Endodermal cell (in vitro differentiated cells): Measurements from ENCODE around the gene VAV3. TPM values are rescaled to one million over a fixed set of nuclear protein-coding genes. Genes with fewer than 3 reads are reported as not detected.

Source experiments
- DNase-seq: peaks from one replicate; pipeline ENCODE4 v3.0.0-alpha.2; 2017
- H3K27ac ChIP-seq: 2 replicates; pipeline ENCODE4 v1.5.1; 2013; ENCODE audit warnings: mild to moderate bottlenecking, low read depth, low read length, moderate library complexity
- H3K27me3 ChIP-seq: 2 replicates; pipeline ENCODE4 v1.6.1; 2013; ENCODE audit warnings: mild to moderate bottlenecking, low read length, moderate library complexity; ENCODE audit not compliant: insufficient read depth, control insufficient read depth, poor library complexity, severe bottlenecking
- H3K36me3 ChIP-seq: 2 replicates; pipeline ENCODE4 v1.7.0; 2013; ENCODE audit warnings: mild to moderate bottlenecking, low read length, moderate library complexity; ENCODE audit not compliant: control insufficient read depth, insufficient read depth
- H3K4me1 ChIP-seq: one replicate; pipeline ENCODE4 v1.7.0; 2013; ENCODE audit warnings: low read length; ENCODE audit not compliant: control insufficient read depth, insufficient read depth
- H3K4me3 ChIP-seq: 2 replicates; pipeline ENCODE4 v1.5.1; 2013; ENCODE audit warnings: mild to moderate bottlenecking, low read length, moderate library complexity
- H3K9ac ChIP-seq: 2 replicates; pipeline ENCODE4 v1.6.1; 2013; ENCODE audit warnings: mild to moderate bottlenecking, low read length, moderate library complexity; ENCODE audit not compliant: poor library complexity, severe bottlenecking; ENCODE audit errors: extremely low read depth
- H3K9me3 ChIP-seq: 2 replicates; pipeline ENCODE4 v1.6.1; 2013; ENCODE audit warnings: mild to moderate bottlenecking, low read length, moderate library complexity; ENCODE audit not compliant: control insufficient read depth
- H3K27ac Mint-ChIP-seq: 2 replicates; pipeline ENCODE4 v1.8.0; 2020; ENCODE audit warnings: mixed read lengths
- H3K27me3 Mint-ChIP-seq: 2 replicates; pipeline ENCODE4 v1.8.0; 2021; ENCODE audit warnings: mild to moderate bottlenecking, mixed read lengths; ENCODE audit not compliant: insufficient read depth
- H3K36me3 Mint-ChIP-seq: 2 replicates; pipeline ENCODE4 v1.8.0; 2020; ENCODE audit warnings: low read depth, mixed read lengths
- H3K4me1 Mint-ChIP-seq: 2 replicates; pipeline ENCODE4 v1.8.0; 2020; ENCODE audit warnings: mixed read lengths
- H3K4me3 Mint-ChIP-seq: 2 replicates; pipeline ENCODE4 v1.8.0; 2020; ENCODE audit warnings: mild to moderate bottlenecking, moderate library complexity, mixed read lengths
- H3K9me3 Mint-ChIP-seq: 2 replicates; pipeline ENCODE4 v1.8.0; 2020; ENCODE audit warnings: mild to moderate bottlenecking, mixed read lengths
- CTCF ChIP-seq: fragments of 200-600 bp; sonication (generic); conservative IDR thresholded peaks from 2 replicates; pipeline ENCODE4 v1.5.0; 2021; ENCODE audit warnings: antibody characterized with exemption, mild to moderate bottlenecking
- WGBS, 2 experiments: methylation state at CpG; one replicate each; pipeline versions ENCODE4 v1.1.5 to v1.1.7; 2013; ENCODE audit warnings: missing lambda C conversion rate in 2 of 2, mixed read lengths in 1 of 2; ENCODE audit not compliant: insufficient coverage in 1 of 2, insufficient read length in 1 of 2; 5-methylcytosine and 5-hydroxymethylcytosine counted together
- total RNA-seq, 2 donors: library from RNA; stranded (reverse); fragmentation: NEBNext Ultra II Directional in 1 of 2; extraction: Animal tissue kit (Norgen Biotek cat#: 25700) in 1 of 2; gene quantifications; 2 replicates in 1 of 2; 3 replicates in 1 of 2; pipeline ENCODE4 v1.2.1, GENCODE V29; 2021

The VAV3 gene
- total RNA-seq, 2 donors from 2014 or later = 6.9 to 9.6 TPM

DNA sequence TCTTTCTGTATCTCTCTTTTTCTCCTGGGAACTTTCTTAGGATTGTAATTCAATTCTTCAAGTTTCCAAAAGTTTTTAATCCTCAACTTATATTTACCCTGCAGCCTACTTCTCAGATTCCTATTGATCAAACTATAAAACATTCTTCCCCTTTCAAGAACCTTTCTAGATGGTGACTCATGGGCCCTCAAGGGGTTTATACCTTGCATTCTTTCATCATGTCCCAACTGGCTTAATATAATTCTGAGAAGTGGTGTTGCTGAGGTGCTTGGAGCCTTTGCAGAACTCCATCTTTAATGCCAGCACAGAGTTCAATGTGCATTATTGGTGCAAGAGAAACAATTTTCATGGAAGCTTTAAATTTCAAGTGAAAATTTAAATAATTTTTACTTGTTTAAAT, 273.4 kb downstream of the VAV3 start:
- no peak for TF ChIP-seq CTCF
- H3K9ac ChIP-seq = no peak overlapping the region
- no peaks in the 10 kb centered on the region for H3K36me3 ChIP-seq
- no peak overlapping the region for H3K27ac Mint-ChIP-seq
- no peaks in the 10 kb centered on the region for H3K36me3 Mint-ChIP-seq
- no peak overlapping the region for H3K27ac ChIP-seq
- no peak for DNase-seq
- no peak overlapping the region for H3K4me3 Mint-ChIP-seq
- no peaks in the 10 kb centered on the region for H3K27me3 ChIP-seq
- H3K4me3 ChIP-seq = no peak overlapping the region
- no peaks in the 10 kb centered on the region for H3K9me3 Mint-ChIP-seq
- no peaks in the 10 kb centered on the region for H3K27me3 Mint-ChIP-seq
- H3K9me3 ChIP-seq = no peaks in the 10 kb centered on the region
- H3K4me1 Mint-ChIP-seq = peaks cover 24% of the 10 kb centered on the region
- H3K4me1 ChIP-seq = no peaks in the 10 kb centered on the region

- Histone ChIP-seq H3K4me3 (no peak overlapping the region), H3K9me3 (no peaks in the 10 kb centered on the region), H3K36me3 (no peaks in the 10 kb centered on the region), H3K4me1 (no peaks in the 10 kb centered on the region), H3K9ac (no peak overlapping the region), H3K27ac (no peak overlapping the region), H3K27me3 (no peaks in the 10 kb centered on the region)
- Mint-ChIP-seq H3K27ac (no peak overlapping the region), H3K4me3 (no peak overlapping the region), H3K27me3 (no peaks in the 10 kb centered on the region), H3K4me1 (peaks cover 29% of the 10 kb centered on the region), H3K36me3 (no peaks in the 10 kb centered on the region), H3K9me3 (no peaks in the 10 kb centered on the region)
- 83 to 86% methylated on average over 1 to 2 of the region's 2 CpGs for WGBS, 2 experiments
- no peak for DNase-seq
- TF ChIP-seq CTCF = no peak
Measured at GRCh38 chr1:107690491-107690890, 274.5 kb downstream of the VAV3 start.

DNA sequence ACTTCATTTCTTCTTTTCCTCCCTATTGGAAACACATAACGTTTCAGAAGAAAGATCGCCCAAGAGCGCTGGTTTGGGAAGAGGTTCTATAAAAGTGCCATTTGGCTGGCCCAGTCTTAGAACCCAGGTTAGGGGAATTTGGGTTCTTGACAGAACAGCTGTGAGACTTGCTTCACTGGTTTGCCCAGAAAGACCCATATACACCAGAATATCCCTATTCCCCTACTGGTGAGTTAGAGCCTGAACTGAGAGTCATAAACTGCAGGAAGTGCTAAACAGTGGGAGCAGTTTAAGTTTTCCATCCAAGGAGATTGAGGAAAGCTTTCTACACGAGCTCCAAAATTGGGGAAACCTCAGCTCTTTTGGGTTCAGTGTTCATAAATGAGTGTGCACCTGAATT, 275.2 kb downstream of the VAV3 start:
- 93 to 100% methylated on average over 1 to 4 of the region's 4 CpGs for WGBS, 2 experiments
- Histone ChIP-seq H3K36me3 (no peaks in the 10 kb centered on the region), H3K9me3 (no peaks in the 10 kb centered on the region), H3K4me1 (no peaks in the 10 kb centered on the region), H3K27ac (no peak overlapping the region), H3K4me3 (no peak overlapping the region), H3K27me3 (no peaks in the 10 kb centered on the region), H3K9ac (no peak overlapping the region)
- Mint-ChIP-seq H3K4me1 (peaks cover 29% of the 10 kb centered on the region), H3K9me3 (no peaks in the 10 kb centered on the region), H3K27ac (no peak overlapping the region), H3K36me3 (no peaks in the 10 kb centered on the region), H3K4me3 (no peak overlapping the region), H3K27me3 (no peaks in the 10 kb centered on the region)
- DNase-seq = no peak
- TF ChIP-seq CTCF = peak; percentile 37
